ENCODE data around the gene TIMP2. TPM values are rescaled to one million over a fixed set of nuclear protein-coding genes. Genes with fewer than 3 reads are reported as not detected.
"Not testable (repeated sequence)": the region's sequence is repeated elsewhere in the genome, so short reads cannot be mapped to it uniquely, and the experiment has no call there.

Gene TIMP2
- total and polyA plus RNA-seq, 9 donors, result 94.8 to 309 (median 201) TPM

DNA sequence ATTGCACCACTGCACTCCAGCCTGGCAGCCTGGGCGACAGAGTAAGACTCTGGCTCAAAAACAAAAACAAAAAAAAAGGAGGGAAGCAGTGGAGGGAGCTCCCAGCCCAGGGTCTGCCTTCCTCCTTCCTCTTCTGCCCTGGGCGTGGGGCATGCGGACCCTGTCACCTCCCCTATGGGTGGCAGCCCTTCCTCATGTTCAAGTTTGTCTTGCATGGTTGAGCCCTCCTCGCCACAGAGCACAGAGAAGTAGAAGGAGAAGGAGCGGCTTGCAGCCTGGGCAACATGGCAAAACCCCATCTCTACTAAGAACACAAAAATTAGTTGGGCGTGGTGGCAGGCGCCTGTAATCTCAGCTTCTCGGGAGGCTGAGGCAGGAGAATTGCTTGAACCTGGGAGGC is 21.4 kb upstream of the TIMP2 start:
- Histone ChIP-seq H3K27ac (ENCODE audit: low read length) (no peak overlapping the region), H3K27me3 (ENCODE audit: control insufficient read depth, insufficient read depth, low read length) (no peaks in the 10 kb centered on the region), H3K4me3 (ENCODE audit: low read length) (no peak overlapping the region), H3K9me3 (replicated peaks; ENCODE audit: control insufficient read depth, low read depth, low read length) (peaks cover 15% of the 10 kb centered on the region), H3K4me1 (ENCODE audit: control insufficient read depth, insufficient read depth, low read length) (peaks cover 6% of the 10 kb centered on the region), H3K36me3 (ENCODE audit: control insufficient read depth, insufficient read depth, low read length) (no peaks in the 10 kb centered on the region)
- WGBS (ENCODE audit: insufficient coverage), result 80% methylated on average over 1 of the region's 8 CpGs
- DNase-seq, result no peak

DNA sequence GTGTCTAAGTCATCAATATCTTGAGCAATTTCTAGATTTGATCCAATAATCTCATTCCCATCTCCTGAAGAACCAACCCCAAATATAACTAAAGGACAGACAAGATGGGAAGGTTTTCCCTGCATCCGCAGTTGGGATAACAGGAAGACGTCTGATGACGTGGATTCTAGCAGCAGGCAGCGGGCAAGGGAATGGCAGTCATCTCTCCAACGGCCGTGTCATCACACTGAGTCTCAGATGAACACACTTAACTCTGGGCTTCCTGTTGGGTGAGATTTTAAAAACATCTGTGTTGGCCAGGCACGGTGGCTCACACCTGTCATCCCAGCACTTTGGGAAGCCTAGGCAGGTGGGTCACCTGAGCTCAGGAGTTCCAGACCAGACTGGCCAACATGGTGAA is 20.9 kb upstream of the TIMP2 start:
- Histone ChIP-seq H3K9me3 (replicated peaks; ENCODE audit: control insufficient read depth, low read depth, low read length) (peaks cover 13% of the 10 kb centered on the region), H3K4me1 (ENCODE audit: control insufficient read depth, insufficient read depth, low read length) (peaks cover 4% of the 10 kb centered on the region), H3K27me3 (ENCODE audit: control insufficient read depth, insufficient read depth, low read length) (no peaks in the 10 kb centered on the region), H3K36me3 (ENCODE audit: control insufficient read depth, insufficient read depth, low read length) (no peaks in the 10 kb centered on the region), H3K4me3 (ENCODE audit: low read length) (no peak overlapping the region), H3K27ac (ENCODE audit: low read length) (no peak overlapping the region)
- DNase-seq, result no peak
- 52% methylated on average over 7 of the region's 7 CpGs for WGBS (ENCODE audit: insufficient coverage)

DNA sequence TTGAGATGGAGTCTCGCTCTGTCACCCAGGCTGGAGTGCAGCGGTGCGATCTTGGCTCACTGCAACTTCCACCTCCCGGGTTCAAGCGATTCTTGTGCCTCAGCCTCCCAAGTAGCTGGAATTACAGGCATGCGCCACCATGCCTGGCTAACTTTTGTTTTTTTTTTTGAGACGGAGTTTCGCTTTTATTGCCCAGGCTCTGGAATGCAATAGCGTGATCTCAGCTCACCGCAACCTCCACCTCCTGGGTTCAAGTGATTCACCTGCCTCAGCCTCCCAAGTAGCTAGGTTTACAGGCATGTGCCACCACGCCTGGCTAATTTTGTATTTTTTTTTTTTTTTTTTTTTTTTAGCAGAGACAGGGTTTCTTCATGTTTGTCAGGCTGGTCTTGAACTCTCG is 20.3 kb upstream of the TIMP2 start:
- 92% methylated on average over 9 of the region's 12 CpGs for WGBS (ENCODE audit: insufficient coverage)
- H3K27ac ChIP-seq (ENCODE audit: low read length); H3K4me3 ChIP-seq (ENCODE audit: low read length); H3K36me3 ChIP-seq (ENCODE audit: control insufficient read depth, insufficient read depth, low read length); H3K4me1 ChIP-seq (ENCODE audit: control insufficient read depth, insufficient read depth, low read length); H3K27me3 ChIP-seq (ENCODE audit: control insufficient read depth, insufficient read depth, low read length); H3K9me3 ChIP-seq (replicated peaks; ENCODE audit: control insufficient read depth, low read depth, low read length); DNase-seq: not testable (repeated sequence)

DNA sequence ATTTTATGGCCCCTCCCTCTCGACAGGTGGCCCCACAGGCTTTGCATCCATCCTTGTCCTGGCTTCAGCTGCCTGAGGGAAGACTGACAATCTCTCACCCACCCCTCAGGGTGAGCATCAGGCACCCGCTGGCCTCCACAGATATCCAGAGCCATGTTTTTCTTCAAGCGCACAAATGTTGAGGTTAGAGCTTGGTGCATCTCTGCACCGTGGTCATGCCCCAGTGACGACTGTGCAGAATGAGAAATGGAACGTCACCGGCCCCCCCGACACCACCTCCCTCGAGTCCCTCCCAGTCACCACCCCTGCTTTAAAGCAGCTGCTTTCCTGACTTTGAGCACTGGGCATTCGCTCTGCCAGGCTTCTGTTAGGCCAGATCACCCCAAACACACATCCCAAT is 19.8 kb upstream of the TIMP2 start:
- Histone ChIP-seq H3K36me3 (ENCODE audit: control insufficient read depth, insufficient read depth, low read length) (no peaks in the 10 kb centered on the region), H3K27me3 (ENCODE audit: control insufficient read depth, insufficient read depth, low read length) (no peaks in the 10 kb centered on the region), H3K4me1 (ENCODE audit: control insufficient read depth, insufficient read depth, low read length) (peaks cover 11% of the 10 kb centered on the region), H3K4me3 (ENCODE audit: low read length) (no peak overlapping the region), H3K9me3 (replicated peaks; ENCODE audit: control insufficient read depth, low read depth, low read length) (peaks cover 1% of the 10 kb centered on the region), H3K27ac (ENCODE audit: low read length) (no peak overlapping the region)
- WGBS (ENCODE audit: insufficient coverage), result 65% methylated on average over 7 of the region's 10 CpGs
- DNase-seq, result no peak

DNA sequence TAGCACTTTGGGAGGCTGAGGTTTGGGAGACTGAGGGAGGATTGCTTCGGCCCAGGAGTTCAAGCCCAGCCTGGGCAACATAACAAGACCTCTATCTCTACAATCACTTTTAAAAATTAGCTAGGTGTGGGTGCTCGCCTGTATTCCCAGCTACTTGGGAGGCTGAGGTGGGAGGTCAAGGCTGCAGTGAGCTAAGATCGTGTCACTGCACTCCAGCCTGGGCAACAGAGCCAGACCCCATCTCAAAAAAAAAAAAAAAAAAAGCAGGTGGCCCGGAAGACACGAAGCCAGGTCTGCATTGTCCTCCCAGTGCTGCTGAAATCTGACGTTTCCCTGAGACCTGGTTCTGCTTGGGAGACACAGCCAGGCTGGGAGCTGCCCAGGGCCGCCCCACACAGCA is 18.8 kb upstream of the TIMP2 start:
- 78% methylated on average over 2 of the region's 7 CpGs for WGBS (ENCODE audit: insufficient coverage)
- no peak for DNase-seq

DNA sequence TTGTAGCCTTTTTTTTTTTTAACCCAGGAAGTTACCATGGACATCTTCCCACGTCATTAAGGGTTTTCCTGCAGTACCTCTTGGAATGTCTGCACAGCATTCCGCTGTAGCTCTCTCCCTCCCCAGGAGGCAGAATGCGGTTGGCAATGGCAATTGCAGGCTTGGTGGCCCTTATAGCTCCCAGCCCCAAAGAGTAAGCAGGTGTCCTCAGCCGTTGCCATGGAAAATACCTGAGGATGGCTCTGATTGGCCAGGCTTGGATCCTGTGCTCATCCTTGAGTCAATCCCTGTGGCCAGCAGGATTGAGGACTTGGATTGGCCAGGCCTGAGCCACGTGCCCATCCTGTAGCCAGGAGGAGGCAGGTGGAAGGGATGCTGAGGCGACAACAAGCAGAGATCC is 15.5 kb upstream of the TIMP2 start:
- H3K27me3 ChIP-seq (ENCODE audit: control insufficient read depth, insufficient read depth, low read length), result no peaks in the 10 kb centered on the region
- peak overlapping the region; percentile 8 for H3K27ac ChIP-seq (ENCODE audit: low read length)
- peak; percentile 32 for DNase-seq
- peaks cover 35% of the 10 kb centered on the region for H3K4me1 ChIP-seq (ENCODE audit: control insufficient read depth, insufficient read depth, low read length)
- H3K36me3 ChIP-seq (ENCODE audit: control insufficient read depth, insufficient read depth, low read length), result no peaks in the 10 kb centered on the region
- WGBS (ENCODE audit: insufficient coverage), result 50% methylated on average over 6 of the region's 6 CpGs
- no peaks in the 10 kb centered on the region for H3K9me3 ChIP-seq (replicated peaks; ENCODE audit: control insufficient read depth, low read depth, low read length)
- H3K4me3 ChIP-seq (ENCODE audit: low read length), result no peak overlapping the region

More for the DNA sequence above, 18.8 kb upstream of the TIMP2 start:
- Histone ChIP-seq H3K27ac (ENCODE audit: low read length) (no peak overlapping the region), H3K36me3 (ENCODE audit: control insufficient read depth, insufficient read depth, low read length) (no peaks in the 10 kb centered on the region), H3K4me1 (ENCODE audit: control insufficient read depth, insufficient read depth, low read length) (peaks cover 20% of the 10 kb centered on the region), H3K27me3 (ENCODE audit: control insufficient read depth, insufficient read depth, low read length) (no peaks in the 10 kb centered on the region), H3K4me3 (ENCODE audit: low read length) (no peak overlapping the region), H3K9me3 (replicated peaks; ENCODE audit: control insufficient read depth, low read depth, low read length) (no peaks in the 10 kb centered on the region)

DNA sequence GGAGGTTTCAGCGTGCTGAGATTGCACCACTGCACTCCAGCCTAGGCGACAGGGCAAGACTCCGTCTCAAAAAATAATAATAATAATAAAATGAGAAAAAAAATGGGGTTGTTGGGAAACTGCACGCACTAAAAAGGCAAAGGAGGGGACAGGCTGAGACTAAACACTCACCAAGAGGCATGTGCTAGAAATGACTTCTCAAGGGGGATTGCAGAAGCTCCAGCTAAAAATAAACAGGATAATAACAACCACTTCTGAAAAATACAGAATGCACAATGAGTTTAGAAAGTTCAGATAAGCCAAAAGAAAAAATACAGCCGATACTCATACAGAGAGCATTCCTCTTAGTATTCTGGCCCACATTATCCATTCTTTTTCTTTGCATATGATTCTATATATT is 15.1 kb upstream of the TIMP2 start:
- no CpG with 5 or more reads among the region's 5 CpGs for WGBS (ENCODE audit: insufficient coverage)
- H3K9me3 ChIP-seq (replicated peaks; ENCODE audit: control insufficient read depth, low read depth, low read length), result no peaks in the 10 kb centered on the region
- H3K36me3 ChIP-seq (ENCODE audit: control insufficient read depth, insufficient read depth, low read length), result no peaks in the 10 kb centered on the region
- no peaks in the 10 kb centered on the region for H3K27me3 ChIP-seq (ENCODE audit: control insufficient read depth, insufficient read depth, low read length)
- peaks cover 39% of the 10 kb centered on the region for H3K4me1 ChIP-seq (ENCODE audit: control insufficient read depth, insufficient read depth, low read length)
- peak; percentile 57 for DNase-seq
- no peak overlapping the region for H3K4me3 ChIP-seq (ENCODE audit: low read length)
- H3K27ac ChIP-seq (ENCODE audit: low read length), result no peak overlapping the region

DNA sequence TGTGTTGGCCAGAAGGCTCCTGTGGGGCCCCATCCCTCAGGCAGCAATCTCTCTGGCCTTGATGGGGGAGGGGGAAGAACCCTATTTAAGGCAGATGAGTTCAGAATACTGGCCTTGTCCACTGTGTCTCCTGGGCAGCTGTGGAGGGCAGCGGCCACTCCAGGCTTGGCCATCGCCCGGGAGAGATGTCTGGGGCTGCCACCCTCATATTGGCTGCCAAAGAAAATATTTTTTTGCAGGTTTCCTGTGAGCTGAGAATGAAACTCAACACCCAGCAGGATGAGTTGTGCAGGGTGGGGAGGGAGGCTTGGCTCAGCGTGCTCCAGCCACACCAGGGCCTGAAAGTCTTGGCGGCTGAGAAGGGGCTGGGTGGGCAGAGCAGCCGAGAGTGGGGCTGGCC is 14.4 kb upstream of the TIMP2 start:
- Histone ChIP-seq H3K27me3 (ENCODE audit: control insufficient read depth, insufficient read depth, low read length) (no peaks in the 10 kb centered on the region), H3K4me1 (ENCODE audit: control insufficient read depth, insufficient read depth, low read length) (peaks cover 46% of the 10 kb centered on the region), H3K36me3 (ENCODE audit: control insufficient read depth, insufficient read depth, low read length) (no peaks in the 10 kb centered on the region), H3K9me3 (replicated peaks; ENCODE audit: control insufficient read depth, low read depth, low read length) (no peaks in the 10 kb centered on the region), H3K4me3 (ENCODE audit: low read length) (no peak overlapping the region), H3K27ac (ENCODE audit: low read length) (no peak overlapping the region)
- WGBS (ENCODE audit: insufficient coverage), result 26% methylated on average over 3 of the region's 6 CpGs
- peak; percentile 39 for DNase-seq

DNA sequence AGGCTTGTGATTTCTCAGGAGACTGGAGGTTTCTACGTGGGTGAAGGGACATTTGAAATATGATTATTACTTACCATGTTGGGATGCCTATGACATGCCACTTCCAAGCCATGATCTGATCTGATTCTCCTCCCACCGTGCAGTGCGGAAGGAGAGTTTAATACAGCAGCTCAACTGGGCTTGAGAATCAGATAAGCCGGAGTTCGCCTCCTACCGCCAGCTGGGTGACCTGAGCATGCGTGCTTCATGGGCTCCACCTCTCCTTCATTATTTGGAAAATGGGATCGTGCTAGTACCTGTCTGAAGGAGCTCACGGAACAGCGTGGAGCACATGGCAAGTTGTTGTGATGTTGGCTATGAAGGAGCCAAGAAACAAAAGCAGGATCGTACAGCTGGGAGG is 12.4 kb upstream of the TIMP2 start:
- Histone ChIP-seq H3K36me3 (ENCODE audit: control insufficient read depth, insufficient read depth, low read length) (no peaks in the 10 kb centered on the region), H3K27ac (ENCODE audit: low read length) (no peak overlapping the region), H3K4me3 (ENCODE audit: low read length) (no peak overlapping the region), H3K27me3 (ENCODE audit: control insufficient read depth, insufficient read depth, low read length) (no peaks in the 10 kb centered on the region), H3K4me1 (ENCODE audit: control insufficient read depth, insufficient read depth, low read length) (peaks cover 61% of the 10 kb centered on the region), H3K9me3 (replicated peaks; ENCODE audit: control insufficient read depth, low read depth, low read length) (no peaks in the 10 kb centered on the region)
- WGBS (ENCODE audit: insufficient coverage), result 83% methylated on average over 6 of the region's 11 CpGs
- DNase-seq, result no peak

DNA sequence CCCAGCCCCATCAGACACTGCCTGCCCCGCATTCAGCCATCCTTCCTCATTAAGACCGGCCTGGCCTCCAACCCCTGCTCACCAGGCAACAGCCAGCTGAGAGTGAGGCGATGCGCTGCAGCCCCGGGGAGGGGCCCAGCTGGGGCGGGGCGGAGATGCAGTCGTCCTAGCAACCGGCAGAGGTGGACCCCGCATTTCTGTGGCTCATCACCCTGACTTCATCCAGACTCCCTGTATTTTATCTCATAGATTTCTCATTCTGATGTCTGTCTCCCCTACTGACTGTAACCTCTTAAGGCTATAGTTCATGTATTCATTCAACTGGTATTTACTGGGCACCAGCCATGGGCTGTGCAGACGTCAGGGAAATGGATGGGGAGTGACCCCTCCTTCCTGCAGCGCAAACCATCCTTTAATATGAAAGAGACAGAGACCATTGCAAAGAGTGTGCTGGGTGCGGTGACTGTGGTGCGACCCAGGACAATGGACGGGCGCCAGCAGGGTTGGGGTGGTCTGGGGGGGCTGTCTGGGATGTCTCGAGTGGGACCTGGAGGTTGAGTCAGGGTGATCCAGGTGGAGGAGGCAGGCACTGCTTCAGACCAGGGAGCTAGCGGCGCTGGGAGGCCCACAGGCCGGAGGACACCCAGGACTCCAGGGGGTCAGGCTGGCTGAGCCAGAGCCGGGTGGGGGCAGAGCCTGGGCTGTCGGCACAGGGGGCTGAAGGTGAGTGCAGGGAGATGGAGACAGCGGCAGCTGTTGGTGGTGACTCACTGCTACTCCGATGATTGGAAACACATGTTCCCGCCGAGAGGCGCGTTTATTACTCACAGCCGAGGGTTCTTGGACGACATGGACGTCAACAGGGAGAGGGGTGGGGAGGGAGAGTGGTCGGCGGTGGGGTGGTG is 10.5 kb upstream of the TIMP2 start:
- Histone ChIP-seq H3K4me3 (ENCODE audit: low read length) (no peak overlapping the region), H3K27me3 (ENCODE audit: control insufficient read depth, insufficient read depth, low read length) (peaks cover 2% of the 10 kb centered on the region), H3K4me1 (ENCODE audit: control insufficient read depth, insufficient read depth, low read length) (peaks cover 58% of the 10 kb centered on the region), H3K36me3 (ENCODE audit: control insufficient read depth, insufficient read depth, low read length) (no peaks in the 10 kb centered on the region), H3K9me3 (replicated peaks; ENCODE audit: control insufficient read depth, low read depth, low read length) (no peaks in the 10 kb centered on the region), H3K27ac (ENCODE audit: low read length) (peak overlapping the region; percentile 90)
- peak; percentile 97 for DNase-seq
- WGBS (ENCODE audit: insufficient coverage), result 18% methylated on average over 22 of the region's 33 CpGs
